ENCODE measurements around the gene LRFN3. TPM values are rescaled to one million over a fixed set of nuclear protein-coding genes. Genes with fewer than 3 reads are reported as not detected.

The LRFN3 gene
- total RNA-seq, 1 experiment from 2014 or later: 20.6 TPM

DNA sequence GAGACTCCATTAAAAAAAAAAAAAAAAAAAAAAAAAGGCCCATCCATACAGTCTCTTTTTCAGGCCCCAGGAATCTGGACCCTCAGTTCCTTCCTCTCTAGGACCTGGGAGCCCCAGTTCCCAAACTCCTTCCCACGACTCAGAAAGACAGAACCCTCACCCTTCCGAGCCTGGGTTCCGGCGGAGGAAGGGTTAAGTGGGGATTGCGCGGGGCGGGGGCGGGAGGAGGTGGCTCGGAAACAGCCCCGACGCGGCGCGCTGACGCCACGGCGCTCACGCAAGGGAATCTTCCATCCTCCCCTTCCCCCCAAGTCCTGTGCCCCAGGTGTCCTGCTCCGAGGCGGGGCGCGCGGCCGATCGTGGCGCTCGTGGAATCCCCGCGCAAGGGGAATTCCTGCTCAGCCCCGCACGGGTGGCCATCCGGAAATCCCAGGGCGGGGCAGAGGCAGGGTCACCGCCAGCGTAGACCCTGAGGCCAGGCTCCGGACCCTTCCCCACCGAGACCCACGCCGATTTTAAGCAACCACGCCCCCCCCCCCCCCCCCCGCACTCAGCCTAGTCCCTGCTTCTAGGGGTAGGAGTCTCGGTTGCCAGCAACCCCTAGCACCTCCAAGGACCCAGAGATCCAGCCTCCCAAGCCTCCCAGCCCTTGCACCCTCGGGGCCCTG lies 36.5 kb upstream of the LRFN3 start (continued):
- TF ChIP-seq, protein P1, sequence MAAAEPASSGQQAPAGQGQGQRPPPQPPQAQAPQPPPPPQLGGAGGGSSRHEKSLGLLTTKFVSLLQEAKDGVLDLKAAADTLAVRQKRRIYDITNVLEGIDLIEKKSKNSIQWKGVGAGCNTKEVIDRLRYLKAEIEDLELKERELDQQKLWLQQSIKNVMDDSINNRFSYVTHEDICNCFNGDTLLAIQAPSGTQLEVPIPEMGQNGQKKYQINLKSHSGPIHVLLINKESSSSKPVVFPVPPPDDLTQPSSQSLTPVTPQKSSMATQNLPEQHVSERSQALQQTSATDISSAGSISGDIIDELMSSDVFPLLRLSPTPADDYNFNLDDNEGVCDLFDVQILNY (CRISPR knock-in tag; IDR thresholded peaks at IDR 0.05): peak; percentile 55; the same call in 1 of the 2 replicates

- POLR2A ChIA-PET: interaction anchor here (0.6 kb wide), 1 partner anchor 267 kb away, joined by 4 read pairs; no protein-coding TSS in a partner anchor
Measured at GRCh38 chr19:35901055-35901644, 35.0 kb upstream of the LRFN3 start.

DNA sequence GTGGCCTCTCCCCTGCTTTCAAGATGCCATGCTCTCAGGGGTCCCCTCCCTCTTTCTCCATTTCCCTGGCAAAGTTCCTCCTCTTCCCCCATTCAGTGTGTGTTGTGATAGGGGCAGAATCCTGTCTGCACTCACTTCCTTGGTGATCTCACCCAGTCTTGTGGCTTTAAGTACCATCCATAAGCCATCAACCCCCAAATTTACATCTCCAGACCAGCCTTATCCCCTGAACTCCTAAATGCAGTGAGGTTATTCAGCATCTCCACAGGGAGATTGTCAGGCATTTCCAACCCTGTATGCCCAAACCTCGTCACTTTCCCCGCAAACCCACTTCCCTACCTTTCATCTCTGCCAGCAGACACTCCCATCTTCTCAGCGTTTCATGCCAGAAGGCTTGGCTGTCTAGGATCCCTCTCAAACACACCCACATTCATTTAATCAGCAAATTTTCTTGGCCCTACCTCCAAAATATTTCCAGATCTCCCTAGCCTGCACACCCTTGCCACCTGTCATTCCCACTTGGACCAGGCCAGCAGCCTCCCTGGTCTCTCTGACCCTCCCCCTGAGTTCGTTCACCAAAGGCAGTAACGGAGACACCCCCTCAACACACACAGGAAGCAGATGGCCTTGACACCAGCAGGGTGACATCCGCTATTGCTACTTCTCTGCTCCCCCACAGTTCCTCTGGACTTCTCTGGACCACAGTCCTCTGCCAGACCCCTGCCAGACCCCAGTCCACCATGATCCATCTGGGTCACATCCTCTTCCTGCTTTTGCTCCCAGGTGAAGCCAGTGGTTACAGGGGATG lies 34.1 kb upstream of the LRFN3 start, which contains the start of gene HCST:
Gene HCST (plus strand): TSS at position 676 of the 808 bp plus-strand sequence. CDS start 65 bp downstream, at position 741.
- Mint-ChIP-seq H3K27ac (peak within 1 kb of the TSS; percentile 93), H3K4me3 (peak within 1 kb of the TSS; percentile 93), H3K9me3 (no peaks in the 10 kb centered on the region), H3K4me1 (peaks cover 20% of the 10 kb centered on the region), H3K36me3 (peaks cover 4% of the 10 kb centered on the region), H3K27me3 (ENCODE audit: low read depth) (peaks cover 18% of the 10 kb centered on the region)
- no peak for DNase-seq (ENCODE audit: low spot score)
- no peak for TF ChIP-seq ELF4 (CRISPR knock-in tag; IDR thresholded peaks at IDR 0.05; ENCODE audit: low read depth)
- TF ChIP-seq ZNF671 (CRISPR knock-in tag; IDR thresholded peaks at IDR 0.05): no peak
- no peak for TF ChIP-seq FOXJ3 (CRISPR knock-in tag; IDR thresholded peaks at IDR 0.05; ENCODE audit: borderline replicate concordance)
- TF ChIP-seq, protein P2, sequence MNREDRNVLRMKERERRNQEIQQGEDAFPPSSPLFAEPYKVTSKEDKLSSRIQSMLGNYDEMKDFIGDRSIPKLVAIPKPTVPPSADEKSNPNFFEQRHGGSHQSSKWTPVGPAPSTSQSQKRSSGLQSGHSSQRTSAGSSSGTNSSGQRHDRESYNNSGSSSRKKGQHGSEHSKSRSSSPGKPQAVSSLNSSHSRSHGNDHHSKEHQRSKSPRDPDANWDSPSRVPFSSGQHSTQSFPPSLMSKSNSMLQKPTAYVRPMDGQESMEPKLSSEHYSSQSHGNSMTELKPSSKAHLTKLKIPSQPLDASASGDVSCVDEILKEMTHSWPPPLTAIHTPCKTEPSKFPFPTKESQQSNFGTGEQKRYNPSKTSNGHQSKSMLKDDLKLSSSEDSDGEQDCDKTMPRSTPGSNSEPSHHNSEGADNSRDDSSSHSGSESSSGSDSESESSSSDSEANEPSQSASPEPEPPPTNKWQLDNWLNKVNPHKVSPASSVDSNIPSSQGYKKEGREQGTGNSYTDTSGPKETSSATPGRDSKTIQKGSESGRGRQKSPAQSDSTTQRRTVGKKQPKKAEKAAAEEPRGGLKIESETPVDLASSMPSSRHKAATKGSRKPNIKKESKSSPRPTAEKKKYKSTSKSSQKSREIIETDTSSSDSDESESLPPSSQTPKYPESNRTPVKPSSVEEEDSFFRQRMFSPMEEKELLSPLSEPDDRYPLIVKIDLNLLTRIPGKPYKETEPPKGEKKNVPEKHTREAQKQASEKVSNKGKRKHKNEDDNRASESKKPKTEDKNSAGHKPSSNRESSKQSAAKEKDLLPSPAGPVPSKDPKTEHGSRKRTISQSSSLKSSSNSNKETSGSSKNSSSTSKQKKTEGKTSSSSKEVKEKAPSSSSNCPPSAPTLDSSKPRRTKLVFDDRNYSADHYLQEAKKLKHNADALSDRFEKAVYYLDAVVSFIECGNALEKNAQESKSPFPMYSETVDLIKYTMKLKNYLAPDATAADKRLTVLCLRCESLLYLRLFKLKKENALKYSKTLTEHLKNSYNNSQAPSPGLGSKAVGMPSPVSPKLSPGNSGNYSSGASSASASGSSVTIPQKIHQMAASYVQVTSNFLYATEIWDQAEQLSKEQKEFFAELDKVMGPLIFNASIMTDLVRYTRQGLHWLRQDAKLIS (CRISPR knock-in tag; IDR thresholded peaks at IDR 0.05; ENCODE audit: borderline replicate concordance): no peak
- POLR2A ChIA-PET: no interaction called here
- ATAC-seq: no peak
- CTCF ChIA-PET: interaction anchor here (1.2 kb wide), 1 partner anchor 92 kb away, joined by 3 read pairs; no protein-coding TSS in a partner anchor

More at GRCh38 chr19:35901055-35901644, 35.0 kb upstream of the LRFN3 start:
- Mint-ChIP-seq H3K36me3 (peaks cover 9% of the 10 kb centered on the region), H3K4me3 (peak overlapping the region; percentile 93), H3K4me1 (peaks cover 18% of the 10 kb centered on the region), H3K27me3 (ENCODE audit: low read depth) (peaks cover 18% of the 10 kb centered on the region), H3K9me3 (no peaks in the 10 kb centered on the region), H3K27ac (no peak overlapping the region)
- TF ChIP-seq, protein P3, sequence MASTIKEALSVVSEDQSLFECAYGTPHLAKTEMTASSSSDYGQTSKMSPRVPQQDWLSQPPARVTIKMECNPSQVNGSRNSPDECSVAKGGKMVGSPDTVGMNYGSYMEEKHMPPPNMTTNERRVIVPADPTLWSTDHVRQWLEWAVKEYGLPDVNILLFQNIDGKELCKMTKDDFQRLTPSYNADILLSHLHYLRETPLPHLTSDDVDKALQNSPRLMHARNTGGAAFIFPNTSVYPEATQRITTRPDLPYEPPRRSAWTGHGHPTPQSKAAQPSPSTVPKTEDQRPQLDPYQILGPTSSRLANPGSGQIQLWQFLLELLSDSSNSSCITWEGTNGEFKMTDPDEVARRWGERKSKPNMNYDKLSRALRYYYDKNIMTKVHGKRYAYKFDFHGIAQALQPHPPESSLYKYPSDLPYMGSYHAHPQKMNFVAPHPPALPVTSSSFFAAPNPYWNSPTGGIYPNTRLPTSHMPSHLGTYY (CRISPR knock-in tag; IDR thresholded peaks at IDR 0.05): no peak
- CTCF ChIA-PET: interaction anchor here (0.7 to 1.3 kb wide), 3 partner anchors 76 to 153 kb away, joined by 3 to 4 read pairs (median 3); partner anchors contain the start of gene LIN37
- no peak for ATAC-seq
- no peak for DNase-seq (ENCODE audit: low spot score)

DNA sequence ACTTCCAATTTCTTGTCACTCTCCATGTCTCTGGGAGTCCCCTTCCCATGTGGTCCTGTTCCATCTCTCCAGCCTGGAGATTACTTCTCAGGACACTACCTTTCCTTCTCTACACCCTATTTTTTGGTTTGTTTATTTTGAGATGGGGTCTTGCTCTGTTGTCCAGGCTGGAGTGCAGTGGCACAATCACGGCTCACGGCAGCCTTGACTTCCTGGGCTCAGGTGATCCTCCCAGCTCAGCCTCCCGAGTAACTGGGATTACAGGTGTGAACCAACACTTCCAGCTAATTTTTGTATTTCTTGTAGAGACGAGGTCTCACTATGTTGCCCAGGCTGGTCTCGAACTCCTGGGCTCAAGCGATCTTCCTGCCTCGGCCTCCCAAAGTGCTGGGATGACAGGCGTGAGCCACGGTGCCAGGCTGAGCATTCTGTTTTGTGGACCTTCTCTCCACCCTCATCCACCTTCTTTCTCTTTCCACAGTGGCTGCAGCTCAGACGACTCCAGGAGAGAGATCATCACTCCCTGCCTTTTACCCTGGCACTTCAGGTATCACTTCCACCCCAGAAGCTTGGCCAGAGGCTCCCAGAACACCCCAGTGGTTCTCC lies 33.2 kb upstream of the LRFN3 start:
- no peaks in the 10 kb centered on the region for H3K9me3 Mint-ChIP-seq
- peak overlapping the region; percentile 88 for H3K4me3 Mint-ChIP-seq
- ChIA-PET POLR2A (no interaction called here), CTCF (interaction anchor here (1.0 kb wide), 1 partner anchor 21 kb away, joined by 3 read pairs; no protein-coding TSS in a partner anchor)
- ATAC-seq (no peak), DNase-seq (ENCODE audit: low spot score) (no peak)
- TF ChIP-seq ZNF317 (CRISPR knock-in tag; IDR thresholded peaks at IDR 0.05; ENCODE audit: borderline replicate concordance, low read depth) (no peak), ZNF121 (CRISPR knock-in tag; IDR thresholded peaks at IDR 0.05) (peak; percentile 97)
- TF ChIP-seq, protein P4, sequence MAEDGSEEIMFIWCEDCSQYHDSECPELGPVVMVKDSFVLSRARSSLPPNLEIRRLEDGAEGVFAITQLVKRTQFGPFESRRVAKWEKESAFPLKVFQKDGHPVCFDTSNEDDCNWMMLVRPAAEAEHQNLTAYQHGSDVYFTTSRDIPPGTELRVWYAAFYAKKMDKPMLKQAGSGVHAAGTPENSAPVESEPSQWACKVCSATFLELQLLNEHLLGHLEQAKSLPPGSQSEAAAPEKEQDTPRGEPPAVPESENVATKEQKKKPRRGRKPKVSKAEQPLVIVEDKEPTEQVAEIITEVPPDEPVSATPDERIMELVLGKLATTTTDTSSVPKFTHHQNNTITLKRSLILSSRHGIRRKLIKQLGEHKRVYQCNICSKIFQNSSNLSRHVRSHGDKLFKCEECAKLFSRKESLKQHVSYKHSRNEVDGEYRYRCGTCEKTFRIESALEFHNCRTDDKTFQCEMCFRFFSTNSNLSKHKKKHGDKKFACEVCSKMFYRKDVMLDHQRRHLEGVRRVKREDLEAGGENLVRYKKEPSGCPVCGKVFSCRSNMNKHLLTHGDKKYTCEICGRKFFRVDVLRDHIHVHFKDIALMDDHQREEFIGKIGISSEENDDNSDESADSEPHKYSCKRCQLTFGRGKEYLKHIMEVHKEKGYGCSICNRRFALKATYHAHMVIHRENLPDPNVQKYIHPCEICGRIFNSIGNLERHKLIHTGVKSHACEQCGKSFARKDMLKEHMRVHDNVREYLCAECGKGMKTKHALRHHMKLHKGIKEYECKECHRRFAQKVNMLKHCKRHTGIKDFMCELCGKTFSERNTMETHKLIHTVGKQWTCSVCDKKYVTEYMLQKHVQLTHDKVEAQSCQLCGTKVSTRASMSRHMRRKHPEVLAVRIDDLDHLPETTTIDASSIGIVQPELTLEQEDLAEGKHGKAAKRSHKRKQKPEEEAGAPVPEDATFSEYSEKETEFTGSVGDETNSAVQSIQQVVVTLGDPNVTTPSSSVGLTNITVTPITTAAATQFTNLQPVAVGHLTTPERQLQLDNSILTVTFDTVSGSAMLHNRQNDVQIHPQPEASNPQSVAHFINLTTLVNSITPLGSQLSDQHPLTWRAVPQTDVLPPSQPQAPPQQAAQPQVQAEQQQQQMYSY (CRISPR knock-in tag; IDR thresholded peaks at IDR 0.05): no peak
- peaks cover 26% of the 10 kb centered on the region for H3K4me1 Mint-ChIP-seq
- peak overlapping the region; percentile 93 for H3K27ac Mint-ChIP-seq
- H3K27me3 Mint-ChIP-seq (ENCODE audit: low read depth): peaks cover 18% of the 10 kb centered on the region
- H3K36me3 Mint-ChIP-seq: no peaks in the 10 kb centered on the region

All from WTC11 (cell line).